ENCODE measurements around the gene KNSTRN.

- TF ChIP-seq POLR2AphosphoS5 (IDR thresholded peaks at IDR 0.05; ENCODE audit: low read depth) (no peak), JUNB (IDR thresholded peaks at IDR 0.05; ENCODE audit: unreplicated experiment) (no peak), EZH2 (IDR thresholded peaks at IDR 0.05; ENCODE audit: low read depth, unreplicated experiment) (no peak), REST (IDR thresholded peaks at IDR 0.05; ENCODE audit: unreplicated experiment) (no peak), ZNF462 (CRISPR knock-in tag; IDR thresholded peaks at IDR 0.05) (no peak), EZH2phosphoT487 (IDR thresholded peaks at IDR 0.05; ENCODE audit: unreplicated experiment) (no peak), STAT1 (IDR thresholded peaks at IDR 0.05; ENCODE audit: unreplicated experiment) (no peak)
- TF ChIP-seq, protein P1, sequence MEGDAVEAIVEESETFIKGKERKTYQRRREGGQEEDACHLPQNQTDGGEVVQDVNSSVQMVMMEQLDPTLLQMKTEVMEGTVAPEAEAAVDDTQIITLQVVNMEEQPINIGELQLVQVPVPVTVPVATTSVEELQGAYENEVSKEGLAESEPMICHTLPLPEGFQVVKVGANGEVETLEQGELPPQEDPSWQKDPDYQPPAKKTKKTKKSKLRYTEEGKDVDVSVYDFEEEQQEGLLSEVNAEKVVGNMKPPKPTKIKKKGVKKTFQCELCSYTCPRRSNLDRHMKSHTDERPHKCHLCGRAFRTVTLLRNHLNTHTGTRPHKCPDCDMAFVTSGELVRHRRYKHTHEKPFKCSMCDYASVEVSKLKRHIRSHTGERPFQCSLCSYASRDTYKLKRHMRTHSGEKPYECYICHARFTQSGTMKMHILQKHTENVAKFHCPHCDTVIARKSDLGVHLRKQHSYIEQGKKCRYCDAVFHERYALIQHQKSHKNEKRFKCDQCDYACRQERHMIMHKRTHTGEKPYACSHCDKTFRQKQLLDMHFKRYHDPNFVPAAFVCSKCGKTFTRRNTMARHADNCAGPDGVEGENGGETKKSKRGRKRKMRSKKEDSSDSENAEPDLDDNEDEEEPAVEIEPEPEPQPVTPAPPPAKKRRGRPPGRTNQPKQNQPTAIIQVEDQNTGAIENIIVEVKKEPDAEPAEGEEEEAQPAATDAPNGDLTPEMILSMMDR (conservative IDR thresholded peaks at IDR 0.05; ENCODE audit: low read depth in 2 of 2) = no peak
These were observed 28.0 kb downstream of the KNSTRN start for GRCh38 chr15:40410476-40410875.

Data from GM23338 (cell line).